Measurements from ENCODE around the gene HCN4.

Gene HCN4

GRCh38 chr15:73378089-73378488, 9.3 kb upstream of the HCN4 start:
- no peak for DNase-seq

- no peak for DNase-seq
Observed at GRCh38 chr15:73375755-73376305, 7.1 kb upstream of the HCN4 start.

GRCh38 chr15:73375012-73375411, 6.3 kb upstream of the HCN4 start:
- DNase-seq = no peak

GRCh38 chr15:73374604-73375003, 5.8 kb upstream of the HCN4 start:
- no peak for DNase-seq

- DNase-seq = no peak
Observed at GRCh38 chr15:73373221-73373620, 4.5 kb upstream of the HCN4 start.

- DNase-seq = no peak
Observed at GRCh38 chr15:73371812-73372211, 3.1 kb upstream of the HCN4 start.

- DNase-seq = no peak
Observed at GRCh38 chr15:73370151-73370550, 1.4 kb upstream of the HCN4 start.

- DNase-seq = no peak
Observed at GRCh38 chr15:73369154-73369694, 466 bp upstream of the HCN4 start.

- no peak for DNase-seq
Observed at GRCh38 chr15:73367624-73368300, 996 bp downstream of the HCN4 start.

- no peak for DNase-seq
Observed at GRCh38 chr15:73366766-73367623, 1.8 kb downstream of the HCN4 start.

- DNase-seq = no peak
Observed at GRCh38 chr15:73364070-73364469, 4.7 kb downstream of the HCN4 start.

GRCh38 chr15:73362900-73363299, 5.9 kb downstream of the HCN4 start:
- DNase-seq = no peak

- no peak for DNase-seq
Observed at GRCh38 chr15:73361337-73361736, 7.4 kb downstream of the HCN4 start.

GRCh38 chr15:73359651-73360050, 9.1 kb downstream of the HCN4 start:
- DNase-seq = no peak

GRCh38 chr15:73357999-73358665, 10.6 kb downstream of the HCN4 start:
- DNase-seq = no peak

- DNase-seq = no peak
Observed at GRCh38 chr15:73355612-73356265, 13.0 kb downstream of the HCN4 start.

GRCh38 chr15:73354241-73354640, 14.5 kb downstream of the HCN4 start:
- DNase-seq = no peak

- no peak for DNase-seq
Observed at GRCh38 chr15:73353734-73354133, 15.0 kb downstream of the HCN4 start.

GRCh38 chr15:73352082-73352481, 16.7 kb downstream of the HCN4 start:
- no peak for DNase-seq

- no peak for DNase-seq
Observed at GRCh38 chr15:73349191-73349590, 19.6 kb downstream of the HCN4 start.

GRCh38 chr15:73346735-73347312, 21.9 kb downstream of the HCN4 start:
- peak; percentile 7 for DNase-seq

- no peak for DNase-seq
Observed at GRCh38 chr15:73345658-73346057, 23.1 kb downstream of the HCN4 start.
